ENCODE measurements around the gene IGSF6.

DNA sequence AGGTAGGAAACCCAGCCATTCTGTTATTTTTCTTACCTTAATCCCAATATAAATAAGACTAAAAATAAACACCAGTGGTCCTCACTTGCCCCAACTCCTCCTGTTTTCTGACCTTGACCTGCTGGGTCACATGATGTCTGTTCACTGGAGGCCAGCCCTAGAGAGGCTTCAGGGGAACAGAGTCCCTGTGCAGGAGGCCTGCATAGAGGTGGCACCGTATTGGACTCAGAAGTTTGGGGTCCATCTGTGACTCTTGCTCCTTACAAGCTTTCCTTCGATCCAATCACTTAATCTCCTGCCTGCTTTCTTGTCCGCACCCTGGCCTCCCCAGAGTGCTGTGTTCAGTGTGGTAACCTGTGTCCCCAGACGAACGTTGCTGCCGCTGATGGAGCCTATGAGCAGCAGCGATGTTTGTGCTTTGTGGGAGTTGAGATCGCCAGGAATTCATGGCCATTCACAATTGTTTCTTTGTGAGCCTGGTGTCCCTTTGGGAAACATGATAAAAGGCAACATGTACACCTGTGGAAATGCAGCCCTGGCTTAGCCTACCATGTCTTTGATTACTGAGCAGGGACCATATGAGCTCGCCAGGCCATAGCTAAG is 4.7 kb downstream of the IGSF6 start:
- no peak for TF ChIP-seq EZH2phosphoT487 (IDR thresholded peaks at IDR 0.05; ENCODE audit: borderline replicate concordance, low read length)
- TF ChIP-seq, protein P1, sequence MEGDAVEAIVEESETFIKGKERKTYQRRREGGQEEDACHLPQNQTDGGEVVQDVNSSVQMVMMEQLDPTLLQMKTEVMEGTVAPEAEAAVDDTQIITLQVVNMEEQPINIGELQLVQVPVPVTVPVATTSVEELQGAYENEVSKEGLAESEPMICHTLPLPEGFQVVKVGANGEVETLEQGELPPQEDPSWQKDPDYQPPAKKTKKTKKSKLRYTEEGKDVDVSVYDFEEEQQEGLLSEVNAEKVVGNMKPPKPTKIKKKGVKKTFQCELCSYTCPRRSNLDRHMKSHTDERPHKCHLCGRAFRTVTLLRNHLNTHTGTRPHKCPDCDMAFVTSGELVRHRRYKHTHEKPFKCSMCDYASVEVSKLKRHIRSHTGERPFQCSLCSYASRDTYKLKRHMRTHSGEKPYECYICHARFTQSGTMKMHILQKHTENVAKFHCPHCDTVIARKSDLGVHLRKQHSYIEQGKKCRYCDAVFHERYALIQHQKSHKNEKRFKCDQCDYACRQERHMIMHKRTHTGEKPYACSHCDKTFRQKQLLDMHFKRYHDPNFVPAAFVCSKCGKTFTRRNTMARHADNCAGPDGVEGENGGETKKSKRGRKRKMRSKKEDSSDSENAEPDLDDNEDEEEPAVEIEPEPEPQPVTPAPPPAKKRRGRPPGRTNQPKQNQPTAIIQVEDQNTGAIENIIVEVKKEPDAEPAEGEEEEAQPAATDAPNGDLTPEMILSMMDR (conservative IDR thresholded peaks at IDR 0.05; ENCODE audit: low read depth, low read length) = no peak
- TF ChIP-seq EZH2 (IDR thresholded peaks at IDR 0.05; ENCODE audit: low read length, unreplicated experiment) = no peak
